NCI-H2196 treated with DMSO at 0.1 percent for 48 hours (cell line): ENCODE data around the gene GCKR.

Source experiments
- DNase-seq: peaks from one replicate; lab custom pipeline; 2025; ENCODE audit not compliant: unreplicated experiment; lab: John Stamatoyannopoulos, UW

The GCKR gene

DNA sequence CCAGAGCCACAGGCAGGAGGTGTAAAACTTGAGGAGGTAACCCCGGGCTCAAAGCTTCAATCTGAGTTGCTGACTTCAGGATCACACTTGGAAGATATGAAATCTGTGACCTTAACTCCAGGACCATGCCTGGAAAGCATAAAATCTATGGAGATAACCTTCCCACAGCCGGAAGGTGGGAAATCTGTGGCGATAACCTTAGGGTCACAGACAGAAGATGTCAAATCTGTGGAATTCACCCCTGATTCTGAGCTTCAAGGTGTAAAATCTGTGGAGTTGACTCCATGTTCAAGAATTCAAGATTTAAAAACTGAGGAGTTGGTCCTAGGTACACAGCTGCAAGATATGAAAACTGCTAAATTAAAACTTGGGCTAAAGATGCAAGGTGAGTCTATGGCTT lies 74.6 kb downstream of the GCKR start:
- DNase-seq: no peak

GRCh38 chr2:27571681-27572080 lies 75.0 kb downstream of the GCKR start:
- DNase-seq: no peak

GRCh38 chr2:27572439-27572838 lies 75.8 kb downstream of the GCKR start:
- DNase-seq: no peak

- DNase-seq: no peak
Observed at GRCh38 chr2:27572998-27573429, 76.4 kb downstream of the GCKR start.
